Effector CD8-positive, alpha-beta T cell (primary cell): ENCODE results near the gene STARD13.

ENCODE experiments used
- DNase-seq: peaks from one replicate; lab custom pipeline; 2025; lab: John Stamatoyannopoulos, UW

The STARD13 gene

GRCh38 chr13:33307843-33308242 lies 22.3 kb upstream of the STARD13 start:
- DNase-seq: no peak

- DNase-seq: no peak
Measured at GRCh38 chr13:33303855-33304597, 18.5 kb upstream of the STARD13 start.

GRCh38 chr13:33299626-33300025 lies 14.1 kb upstream of the STARD13 start:
- DNase-seq: no peak

- no peak for DNase-seq
Measured at GRCh38 chr13:33296793-33297425, 11.4 kb upstream of the STARD13 start.

- no peak for DNase-seq
Measured at GRCh38 chr13:33292712-33293111, 7.2 kb upstream of the STARD13 start.

GRCh38 chr13:33290421-33290965 lies 4.9 kb upstream of the STARD13 start:
- no peak for DNase-seq

GRCh38 chr13:33289966-33290365 lies 4.4 kb upstream of the STARD13 start:
- no peak for DNase-seq

- no peak for DNase-seq
Measured at GRCh38 chr13:33287142-33287882, 1.8 kb upstream of the STARD13 start.

GRCh38 chr13:33286128-33286527 lies 573 bp upstream of the STARD13 start:
- no peak for DNase-seq

- no peak for DNase-seq
Measured at GRCh38 chr13:33284916-33285315, 639 bp downstream of the STARD13 start.

GRCh38 chr13:33284031-33284430 lies 1.5 kb downstream of the STARD13 start:
- no peak for DNase-seq

GRCh38 chr13:33283195-33283911 lies 2.2 kb downstream of the STARD13 start:
- DNase-seq: no peak

GRCh38 chr13:33281951-33282595 lies 3.5 kb downstream of the STARD13 start:
- DNase-seq: no peak

GRCh38 chr13:33280923-33281322 lies 4.6 kb downstream of the STARD13 start:
- no peak for DNase-seq

GRCh38 chr13:33280279-33280905 lies 5.2 kb downstream of the STARD13 start:
- DNase-seq: no peak

- DNase-seq: no peak
Measured at GRCh38 chr13:33279414-33280278, 5.9 kb downstream of the STARD13 start.

GRCh38 chr13:33278913-33279312 lies 6.6 kb downstream of the STARD13 start:
- DNase-seq: no peak

GRCh38 chr13:33277946-33278345 lies 7.6 kb downstream of the STARD13 start:
- DNase-seq: no peak

- no peak for DNase-seq
Measured at GRCh38 chr13:33277037-33277740, 8.4 kb downstream of the STARD13 start.
